Measurements from ENCODE around the gene APOBEC4. TPM values are rescaled to one million over a fixed set of nuclear protein-coding genes. Genes with fewer than 3 reads are reported as not detected.
"Not testable (repeated sequence)": the region's sequence is repeated elsewhere in the genome, so short reads cannot be mapped to it uniquely, and the experiment has no call there.

The APOBEC4 gene
- total and polyA plus RNA-seq, 2 of the 8 experiments (the other 6 are each of a cell fraction or from before 2014, with no cell fraction given) = not detected

- H2AK5ac ChIP-seq (ENCODE audit: low read depth, low read length); H4K91ac ChIP-seq (replicated peaks; ENCODE audit: insufficient read length, low read length); H4K20me1 ChIP-seq (replicated peaks in 1 of 2; ENCODE audit: control insufficient read depth in 1 of 2, insufficient read depth in 2 of 2, low read length in 2 of 2); H2BK15ac ChIP-seq (ENCODE audit: low read length); H2AFZ ChIP-seq (ENCODE audit: low read length); H3K27me3 ChIP-seq (replicated peaks in 1 of 4; ENCODE audit: control insufficient read depth in 3 of 4, extremely low read depth in 1 of 4, insufficient read depth in 3 of 4, low read length in 3 of 4); H3K79me2 ChIP-seq (ENCODE audit: control insufficient read depth in 1 of 2, insufficient read depth in 2 of 2, low read length in 2 of 2); H3K4me1 ChIP-seq (replicated peaks in 1 of 4; ENCODE audit: control insufficient read depth in 3 of 4, insufficient read depth in 4 of 4, low read length in 3 of 4); H4K8ac ChIP-seq (ENCODE audit: extremely low read depth, insufficient read depth, low read length); H2BK12ac ChIP-seq (ENCODE audit: low read depth, low read length); H2BK20ac ChIP-seq (ENCODE audit: low read length); H3K23ac ChIP-seq (ENCODE audit: insufficient read length); H3K23me2 ChIP-seq (ENCODE audit: low read depth, low read length); H2BK5ac ChIP-seq (ENCODE audit: low read depth, low read length); DNase-seq (ENCODE audit: low read depth in 1 of 2, low spot score in 2 of 2); H3K18ac ChIP-seq (ENCODE audit: extremely low read depth, low read length); H3K56ac ChIP-seq (replicated peaks; ENCODE audit: insufficient read length, low read depth, low read length); H3K4me2 ChIP-seq (ENCODE audit: insufficient read depth in 1 of 2, low read depth in 2 of 2, low read length in 2 of 2); H3K9me3 ChIP-seq (ENCODE audit: insufficient read depth in 2 of 2, low read depth in 1 of 2, low read length in 1 of 2); H3K4ac ChIP-seq (replicated peaks; ENCODE audit: insufficient read length, low read depth, low read length); FAIRE-seq; H3K27ac ChIP-seq (ENCODE audit: low read depth, low read length); H3K14ac ChIP-seq (ENCODE audit: insufficient read length); H3K4me3 ChIP-seq (ENCODE audit: extremely low read depth in 1 of 4, insufficient read depth in 2 of 4, low read depth in 3 of 4, low read length in 4 of 4); H3K9ac ChIP-seq (replicated peaks in 1 of 4; ENCODE audit: extremely low read depth in 1 of 4, low read depth in 3 of 4, low read length in 3 of 4); H3K79me1 ChIP-seq (ENCODE audit: low read depth, low read length); H4K5ac ChIP-seq (ENCODE audit: insufficient read length, low read depth, low read length); H2BK120ac ChIP-seq (replicated peaks; ENCODE audit: low read depth, low read length): not testable (repeated sequence)
- ChIA-PET CTCF (ENCODE audit: partially characterized antibody) (interaction anchor here (0.9 to 2.0 kb wide), 7 partner anchors 8 to 346 kb away, joined by 3 to 6 read pairs (median 3); no protein-coding TSS in a partner anchor), POLR2A (ENCODE audit: partially characterized antibody) (interaction anchor here (0.6 kb wide), 1 partner anchor 48 kb away, joined by 3 read pairs; no protein-coding TSS in a partner anchor)
- 96% methylated on average over 3 of the region's 3 CpGs; no CpG with 5 or more reads in 1 of the 2 experiments for WGBS, 2 experiments (ENCODE audit: extremely low coverage in 1 of 2, insufficient coverage in 1 of 2, insufficient read length in 1 of 2, insufficient replicate concordance in 2 of 2, low coverage in 1 of 2, low lambda C conversion rate in 2 of 2, missing lambda C conversion rate in 1 of 2)
- H3K36me3 ChIP-seq (ENCODE audit: control insufficient read depth in 2 of 4, insufficient read depth in 4 of 4, low read length in 3 of 4) = peaks cover 2 to 27% (median 15%) of the 10 kb centered on the region in 4 experiments
Observed at GRCh38 chr1:183626236-183626635, 26.9 kb downstream of the APOBEC4 start.
